ENCODE data around the gene WDR27. TPM values are rescaled to one million over a fixed set of nuclear protein-coding genes. Genes with fewer than 3 reads are reported as not detected.

WDR27 gene
- total RNA-seq, 3 donors from 2014 or later: 30.9 to 60.5 (median 49.1) TPM

DNA sequence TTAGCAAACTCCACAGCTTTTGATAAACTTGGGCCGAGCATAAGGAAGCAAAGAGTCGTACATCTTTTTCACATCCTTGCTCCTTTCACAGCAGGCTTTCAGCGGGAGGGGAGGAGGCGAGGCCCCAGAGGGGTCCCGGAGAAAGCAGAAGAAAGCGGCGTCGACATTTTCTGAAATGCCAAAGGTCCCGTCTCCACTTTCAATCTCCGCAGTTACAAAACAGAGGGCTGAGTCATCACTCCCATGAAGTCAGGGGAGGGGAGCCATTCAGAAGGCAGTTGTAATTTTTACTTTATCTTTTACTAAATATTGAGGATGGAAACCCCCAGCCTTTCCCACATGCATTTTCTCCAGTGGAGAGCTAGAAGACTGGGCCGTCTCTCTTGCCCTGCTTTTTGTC is 274.0 kb downstream of the WDR27 start:
- Histone ChIP-seq H3K36me3 (ENCODE audit: low read depth) (no peaks in the 10 kb centered on the region), H3K4me1 (ENCODE audit: low read depth) (no peaks in the 10 kb centered on the region), H3K4me3 (no peak overlapping the region), H3K9me3 (peaks cover 23% of the 10 kb centered on the region)
- intact Hi-C loops (cut with DNase I, micrococcal nuclease): no loop called here
- ATAC-seq (no peak), DNase-seq (peak in 1 of 3 donors; percentile 13)
- TF ChIP-seq, protein P1, sequence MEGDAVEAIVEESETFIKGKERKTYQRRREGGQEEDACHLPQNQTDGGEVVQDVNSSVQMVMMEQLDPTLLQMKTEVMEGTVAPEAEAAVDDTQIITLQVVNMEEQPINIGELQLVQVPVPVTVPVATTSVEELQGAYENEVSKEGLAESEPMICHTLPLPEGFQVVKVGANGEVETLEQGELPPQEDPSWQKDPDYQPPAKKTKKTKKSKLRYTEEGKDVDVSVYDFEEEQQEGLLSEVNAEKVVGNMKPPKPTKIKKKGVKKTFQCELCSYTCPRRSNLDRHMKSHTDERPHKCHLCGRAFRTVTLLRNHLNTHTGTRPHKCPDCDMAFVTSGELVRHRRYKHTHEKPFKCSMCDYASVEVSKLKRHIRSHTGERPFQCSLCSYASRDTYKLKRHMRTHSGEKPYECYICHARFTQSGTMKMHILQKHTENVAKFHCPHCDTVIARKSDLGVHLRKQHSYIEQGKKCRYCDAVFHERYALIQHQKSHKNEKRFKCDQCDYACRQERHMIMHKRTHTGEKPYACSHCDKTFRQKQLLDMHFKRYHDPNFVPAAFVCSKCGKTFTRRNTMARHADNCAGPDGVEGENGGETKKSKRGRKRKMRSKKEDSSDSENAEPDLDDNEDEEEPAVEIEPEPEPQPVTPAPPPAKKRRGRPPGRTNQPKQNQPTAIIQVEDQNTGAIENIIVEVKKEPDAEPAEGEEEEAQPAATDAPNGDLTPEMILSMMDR (IDR thresholded peaks at IDR 0.05): no peak

DNA sequence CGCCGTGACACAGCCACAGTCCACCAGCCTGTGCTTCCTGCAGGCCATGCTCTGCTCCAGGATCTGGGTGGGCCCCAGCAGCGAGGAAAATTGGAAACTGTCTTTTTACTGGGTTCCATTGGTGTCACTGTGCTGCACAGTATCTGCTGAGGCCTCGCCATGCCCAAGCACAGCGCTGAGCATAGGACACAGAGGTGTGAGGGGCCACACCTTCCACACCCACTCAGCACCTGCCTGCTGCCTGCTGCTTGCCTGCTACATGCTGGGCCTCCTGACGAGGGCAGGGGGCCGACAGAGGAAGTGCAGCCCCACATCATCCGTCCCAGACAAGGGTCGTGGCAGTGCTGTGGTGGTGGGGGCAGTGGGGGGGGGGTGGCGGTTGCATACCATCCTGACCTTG is 275.2 kb downstream of the WDR27 start:
- DNase-seq (no peak), ATAC-seq (no peak)
- Histone ChIP-seq H3K9me3 (peaks cover 15% of the 10 kb centered on the region), H3K4me1 (ENCODE audit: low read depth) (no peaks in the 10 kb centered on the region), H3K4me3 (no peak overlapping the region), H3K36me3 (ENCODE audit: low read depth) (no peaks in the 10 kb centered on the region)
- intact Hi-C loops (cut with DNase I, micrococcal nuclease): no loop called here
- TF ChIP-seq, protein P1 (IDR thresholded peaks at IDR 0.05): no peak

DNA sequence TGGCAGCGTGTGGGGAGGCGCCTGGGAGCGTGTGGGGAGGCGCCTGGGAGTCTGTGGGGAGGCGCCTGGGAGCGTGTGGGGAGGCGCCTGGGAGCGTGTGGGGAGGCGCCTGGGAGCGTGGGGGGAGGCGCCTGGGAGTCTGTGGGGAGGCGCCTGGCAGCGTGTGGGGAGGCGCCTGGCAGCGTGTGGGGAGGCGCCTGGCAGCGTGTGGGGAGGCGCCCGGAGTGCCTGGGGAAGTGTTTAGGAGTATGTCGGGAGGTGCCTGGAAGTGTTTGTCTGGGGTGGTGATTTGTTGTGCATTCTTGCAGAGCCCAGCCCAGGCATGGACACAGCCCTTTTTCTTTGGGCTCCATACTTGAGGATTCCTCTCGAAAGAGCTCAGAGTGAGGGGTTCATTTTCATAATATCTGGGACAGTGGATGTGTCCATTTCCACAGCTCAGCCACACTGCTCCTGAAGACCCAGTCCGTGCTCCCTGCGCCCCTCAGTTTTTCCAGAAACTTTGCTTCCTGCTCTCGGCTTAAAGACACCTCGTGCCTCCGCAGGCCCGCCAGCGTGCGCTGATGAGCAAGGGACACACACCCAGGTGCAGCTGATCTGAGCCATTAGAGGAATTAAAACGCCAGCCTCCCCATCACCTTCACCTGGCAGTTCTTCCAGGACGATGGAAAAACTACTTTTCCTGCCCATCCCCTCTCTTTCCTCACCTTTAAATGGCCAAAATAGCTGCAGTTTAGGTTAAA is 276.0 kb downstream of the WDR27 start:
- ATAC-seq (no peak), DNase-seq (no peak)
- H3K4me1 ChIP-seq (ENCODE audit: low read depth): no peaks in the 10 kb centered on the region
- intact Hi-C loops (cut with DNase I, micrococcal nuclease): no loop called here
- H3K4me3 ChIP-seq: no peak overlapping the region
- H3K36me3 ChIP-seq (ENCODE audit: low read depth): no peaks in the 10 kb centered on the region
- H3K9me3 ChIP-seq: peaks cover 7% of the 10 kb centered on the region
- TF ChIP-seq, protein P1 (IDR thresholded peaks at IDR 0.05): no peak

DNA sequence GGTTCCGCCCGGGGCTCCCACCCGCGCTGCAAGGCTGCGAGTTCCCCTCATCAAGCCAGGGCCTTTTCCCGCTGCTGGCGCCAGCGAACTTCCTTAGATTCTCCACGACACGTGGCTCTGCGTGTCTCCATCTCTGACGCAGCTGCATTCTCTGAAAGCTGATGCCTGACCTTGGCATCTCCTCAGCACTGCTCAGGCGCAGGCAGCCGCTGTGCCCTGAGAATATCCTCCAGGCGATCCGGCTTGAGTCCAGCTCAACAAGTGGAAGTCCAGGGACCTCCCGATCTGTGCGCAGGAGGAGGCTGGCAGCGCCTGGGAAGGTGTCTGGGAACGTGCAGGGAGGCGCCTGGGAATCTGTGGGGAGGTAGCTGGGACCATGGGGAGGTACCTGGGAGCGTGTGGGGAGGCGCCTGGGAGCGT is 277.0 kb downstream of the WDR27 start:
- H3K4me1 ChIP-seq (ENCODE audit: low read depth): no peaks in the 10 kb centered on the region
- TF ChIP-seq, protein P1 (IDR thresholded peaks at IDR 0.05): no peak
- H3K4me3 ChIP-seq: no peak overlapping the region
- H3K9me3 ChIP-seq: no peaks in the 10 kb centered on the region
- ATAC-seq (peak; percentile 65), DNase-seq (no peak)
- intact Hi-C loops (cut with DNase I, micrococcal nuclease): no loop called here
- no peaks in the 10 kb centered on the region for H3K36me3 ChIP-seq (ENCODE audit: low read depth)

DNA sequence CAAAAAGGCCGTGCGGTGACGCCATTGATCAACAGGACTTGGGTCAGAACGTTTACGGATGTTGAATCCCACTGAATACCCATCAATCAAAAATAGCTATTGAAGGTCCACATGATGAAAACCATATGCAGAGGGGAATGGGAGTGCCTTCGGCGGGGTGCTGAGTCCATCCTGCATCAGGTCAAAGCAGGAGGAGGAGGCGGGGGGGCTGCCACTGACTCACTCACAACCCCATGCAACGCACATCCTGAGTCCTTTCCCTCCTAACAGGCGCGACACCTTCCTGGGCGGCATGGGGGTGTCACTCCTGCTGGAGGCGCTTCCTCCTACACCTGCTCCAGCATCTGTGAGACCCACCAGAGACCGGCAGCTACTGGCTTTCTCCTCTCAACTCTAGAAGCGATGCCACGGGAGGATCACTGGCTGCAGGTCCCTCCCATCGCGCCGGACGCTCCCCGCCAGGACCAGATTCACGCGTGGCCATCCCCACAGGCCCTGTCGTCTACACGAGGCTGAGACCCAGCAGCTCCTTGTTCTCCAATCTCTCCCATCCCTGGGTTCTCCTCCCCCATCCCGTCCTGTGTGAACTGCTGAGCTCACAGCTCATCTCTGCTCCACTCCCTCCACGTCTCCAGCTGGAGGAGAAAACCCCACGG is 277.6 kb downstream of the WDR27 start:
- no peak for ATAC-seq

More for the DNA sequence above, 277.6 kb downstream of the WDR27 start:
- H3K36me3 ChIP-seq (ENCODE audit: low read depth): no peaks in the 10 kb centered on the region
- intact Hi-C loops (cut with DNase I, micrococcal nuclease): no loop called here
- no peaks in the 10 kb centered on the region for H3K4me1 ChIP-seq (ENCODE audit: low read depth)
- no peak overlapping the region for H3K4me3 ChIP-seq
- TF ChIP-seq, protein P1 (IDR thresholded peaks at IDR 0.05): no peak
- no peaks in the 10 kb centered on the region for H3K9me3 ChIP-seq
- no peak for DNase-seq

Data from mucosa of descending colon (tissue), 3 donors.